ENCODE data around the gene SLC27A5. TPM values are rescaled to one million over a fixed set of nuclear protein-coding genes. Genes with fewer than 3 reads are reported as not detected.
A peak's percentile ranks its signal among the peaks of the same experiment; 100 is the strongest.

Gene SLC27A5
- polyA plus RNA-seq, 6 donors from 2014 or later = 12.0 to 17.8 (median 12.7) TPM

DNA sequence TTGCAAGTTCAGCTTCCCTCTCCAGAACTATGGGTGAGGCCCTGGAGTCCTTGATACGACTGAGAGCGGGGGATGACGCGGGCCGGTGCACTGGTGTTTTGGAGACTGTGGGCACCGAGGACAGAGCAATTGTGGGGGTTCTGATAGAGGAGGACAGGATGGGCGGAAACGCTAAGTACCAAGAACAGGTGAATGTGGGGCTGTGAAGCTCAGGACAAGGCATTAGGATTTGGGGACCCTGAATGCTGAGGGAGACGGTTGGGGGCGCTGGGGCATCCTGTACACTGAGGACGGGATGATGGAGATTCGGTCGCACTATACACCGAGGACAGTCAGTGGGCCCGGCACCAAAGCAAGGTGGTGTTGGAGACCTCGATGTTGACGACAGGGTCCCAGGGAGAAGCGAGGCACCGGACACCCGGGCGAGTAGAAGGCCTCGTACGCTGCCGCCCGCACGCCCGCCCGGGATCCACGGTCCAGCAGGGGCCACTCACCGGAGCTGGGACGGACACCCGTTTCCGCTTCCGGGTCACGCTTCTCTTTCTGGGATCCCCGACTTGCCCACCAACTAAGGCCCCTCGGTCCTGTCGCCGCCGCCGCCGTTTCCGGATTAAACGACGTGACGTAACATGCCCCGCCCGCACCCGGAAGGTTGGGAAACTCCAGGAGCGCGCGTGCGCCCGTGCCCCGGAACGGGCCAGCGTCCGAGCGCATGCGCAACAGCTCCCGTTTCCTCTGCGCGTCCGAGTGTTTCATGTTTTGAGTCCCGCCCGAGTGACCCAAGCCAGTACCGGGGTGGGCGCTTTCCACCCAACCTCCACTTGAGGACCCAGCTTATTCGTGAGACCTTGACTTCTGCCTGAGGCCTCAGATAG lies 42.9 kb upstream of the SLC27A5 start, which contains the start of gene CHMP2A:
Gene CHMP2A, minus strand, starts transcription at position 612 of the 875 bp plus-strand sequence. CDS start 893 bp downstream, outside the sequence.
- peaks cover 0 to 33% of the 10 kb centered on the region in 2 donors for H3K36me3 Mint-ChIP-seq
- H3K27me3 Mint-ChIP-seq = no peaks in the 10 kb centered on the region
- DNase-seq (peak; percentile 98), ATAC-seq (ENCODE audit: low read depth in 2 of 2) (peak; percentile 37 to 48)
- no peaks in the 10 kb centered on the region for H3K9me3 Mint-ChIP-seq
- peaks cover 57 to 67% (median 65%) of the 10 kb centered on the region in 3 donors for H3K4me1 Mint-ChIP-seq
- H3K4me3 Mint-ChIP-seq = peak within 1 kb of the TSS; percentile 91 to 99 (median 96)
- peak within 1 kb of the TSS; percentile 98 to 100 (median 100) for H3K27ac Mint-ChIP-seq

DNA sequence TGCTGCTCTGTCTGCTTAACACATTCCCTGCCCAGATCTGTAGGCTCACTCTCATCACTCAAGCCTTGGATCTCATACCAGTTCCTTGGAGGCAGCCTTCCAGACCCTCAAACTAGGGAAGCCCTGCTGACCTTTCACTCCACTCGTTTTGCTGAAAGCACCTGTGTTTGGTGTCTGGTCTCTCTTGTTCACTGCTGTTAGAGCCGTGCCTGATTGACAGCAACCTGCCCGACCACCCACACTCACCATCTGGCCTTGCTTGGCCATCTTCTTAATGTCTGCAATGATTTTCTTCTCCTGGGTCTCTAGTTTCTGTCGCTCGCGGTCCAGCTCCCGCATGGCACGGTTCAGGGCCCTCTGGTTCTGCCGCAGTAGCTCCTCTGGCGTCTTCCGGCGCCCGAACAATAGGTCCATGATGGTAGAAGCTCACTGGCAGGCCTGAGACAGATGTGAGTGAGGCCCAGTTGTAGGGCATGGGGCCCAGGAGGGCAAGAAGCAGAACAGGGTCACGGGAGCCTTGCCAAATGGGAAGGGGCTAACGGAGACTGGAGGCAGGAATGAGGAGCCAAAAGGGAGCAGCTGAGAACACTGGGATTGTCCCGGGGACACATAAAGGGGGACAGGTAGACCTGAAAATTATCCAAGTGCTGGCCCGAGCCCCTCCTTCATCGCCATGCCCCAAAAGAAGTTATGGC lies 42.2 kb upstream of the SLC27A5 start:
- DNase-seq (no peak), ATAC-seq (ENCODE audit: low read depth in 2 of 2) (no peak)
- Mint-ChIP-seq H3K27ac (peak overlapping the region; percentile 98 to 100 (median 100)), H3K4me3 (peak overlapping the region; percentile 91 to 99 (median 96)), H3K4me1 (peaks cover 57 to 59% (median 57%) of the 10 kb centered on the region in 3 donors), H3K27me3 (no peaks in the 10 kb centered on the region), H3K9me3 (no peaks in the 10 kb centered on the region), H3K36me3 (peaks cover 0 to 33% of the 10 kb centered on the region in 2 donors)

DNA sequence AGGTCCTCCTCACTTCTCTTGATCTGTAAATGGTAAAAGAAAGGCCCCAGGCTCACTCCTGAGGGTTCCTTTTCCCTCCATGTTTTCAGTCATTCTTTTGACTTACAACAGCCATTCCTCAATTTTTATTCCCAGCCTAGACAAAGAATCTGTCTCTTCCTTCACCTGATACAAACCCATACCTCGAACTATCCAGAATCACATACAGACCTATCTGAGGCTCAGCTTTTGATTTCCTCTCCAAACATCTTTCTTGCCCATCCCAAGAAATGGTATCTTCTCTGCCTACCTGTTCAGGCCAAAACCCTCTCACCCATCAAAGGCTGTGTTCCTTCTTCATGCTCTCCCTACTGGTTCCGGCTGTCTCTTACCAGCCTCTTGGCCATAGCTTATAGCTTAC lies 40.9 kb upstream of the SLC27A5 start:
- Mint-ChIP-seq H3K9me3 (no peaks in the 10 kb centered on the region), H3K4me3 (peak overlapping the region in 5 of 8 donors; percentile 31 to 93 (median 51)), H3K4me1 (peaks cover 47 to 60% (median 55%) of the 10 kb centered on the region in 3 donors)

DNA sequence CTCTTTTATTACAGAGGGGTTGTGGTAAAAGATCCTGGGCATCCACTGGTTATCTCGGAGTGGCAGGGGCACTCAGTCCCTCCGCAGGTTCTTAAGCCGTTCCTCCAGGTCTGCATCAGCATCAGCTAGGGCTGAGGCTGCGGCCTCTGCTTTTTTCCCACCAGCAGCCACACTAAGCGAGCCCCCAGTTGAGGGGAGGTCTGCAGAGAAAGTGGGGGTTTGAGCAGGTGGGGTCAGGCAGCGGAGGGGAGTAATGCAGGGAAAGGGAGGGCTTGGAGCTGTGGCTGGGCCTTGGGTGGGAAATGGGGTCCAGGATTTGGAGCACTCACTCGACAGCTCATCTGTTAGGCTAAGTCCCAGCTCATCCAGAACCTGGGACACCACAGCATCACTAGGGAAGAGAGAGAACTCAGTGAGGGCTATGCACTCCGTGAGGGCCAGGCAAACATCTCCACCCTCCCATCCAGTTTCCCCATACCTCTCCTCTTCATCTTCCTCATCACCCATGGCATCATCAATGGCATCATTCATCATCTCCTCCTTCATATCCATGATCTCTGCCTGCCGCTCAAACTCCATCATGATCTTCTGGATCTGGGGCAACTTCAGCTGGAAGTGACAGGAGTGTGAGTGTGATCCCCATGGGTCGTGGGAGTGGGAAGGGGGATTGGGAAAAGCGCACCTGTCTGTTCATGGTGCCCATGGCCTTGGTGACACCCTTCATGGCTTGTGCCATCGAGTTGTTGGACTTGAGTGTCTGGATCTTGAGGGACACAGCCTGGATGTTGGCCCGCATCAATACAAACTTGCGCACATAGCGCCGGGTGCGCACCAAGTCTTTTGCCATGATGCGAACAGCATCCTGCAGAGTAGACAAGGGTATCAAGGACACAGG lies 40.0 kb upstream of the SLC27A5 start:
- ATAC-seq (ENCODE audit: low read depth in 2 of 2) = no peak
- peaks cover 40 to 62% (median 49%) of the 10 kb centered on the region in 3 donors for H3K4me1 Mint-ChIP-seq
- H3K27me3 Mint-ChIP-seq = no peaks in the 10 kb centered on the region
- H3K4me3 Mint-ChIP-seq = peak overlapping the region in 2 of 8 donors; percentile 53 to 93
- no peak for DNase-seq
- peak overlapping the region in 4 of 6 donors; percentile 60 to 98 (median 79) for H3K27ac Mint-ChIP-seq
- H3K9me3 Mint-ChIP-seq = no peaks in the 10 kb centered on the region
- H3K36me3 Mint-ChIP-seq = peaks cover 0 to 40% of the 10 kb centered on the region in 2 donors

More for the DNA sequence above, 40.9 kb upstream of the SLC27A5 start:
- DNase-seq (no peak), ATAC-seq (ENCODE audit: low read depth in 2 of 2) (no peak)
- Mint-ChIP-seq H3K27me3 (no peaks in the 10 kb centered on the region), H3K36me3 (peaks cover 0 to 38% of the 10 kb centered on the region in 2 donors), H3K27ac (peak overlapping the region in 5 of 6 donors; percentile 5 to 98 (median 87))

DNA sequence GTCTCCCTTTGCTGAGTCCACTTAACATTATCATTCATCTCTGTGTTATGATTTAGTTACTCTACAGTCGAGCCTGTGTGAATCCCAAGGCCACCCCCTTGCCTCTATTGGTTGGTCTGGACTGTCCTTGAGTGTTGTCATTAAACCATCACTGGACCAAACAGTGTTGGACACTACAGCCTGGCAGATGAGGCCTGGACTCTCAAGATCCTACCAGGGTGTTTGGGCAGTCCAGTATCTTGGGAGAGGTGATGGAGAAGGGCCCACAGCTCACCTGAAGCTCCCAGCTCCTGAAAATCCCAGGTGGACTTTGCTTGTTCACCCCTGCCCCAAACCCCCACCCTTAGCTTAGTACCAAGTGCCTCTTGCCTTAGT lies 39.3 kb upstream of the SLC27A5 start:
- H3K4me1 Mint-ChIP-seq = peaks cover 40 to 62% (median 49%) of the 10 kb centered on the region in 3 donors
- H3K4me3 Mint-ChIP-seq = peak overlapping the region in 2 of 8 donors; percentile 32 to 93
- no peak for ATAC-seq (ENCODE audit: low read depth in 2 of 2)
- no peaks in the 10 kb centered on the region for H3K27me3 Mint-ChIP-seq
- H3K9me3 Mint-ChIP-seq = no peaks in the 10 kb centered on the region
- H3K27ac Mint-ChIP-seq = peak overlapping the region in 4 of 6 donors; percentile 26 to 98 (median 63)
- peaks cover 0 to 40% of the 10 kb centered on the region in 2 donors for H3K36me3 Mint-ChIP-seq
- DNase-seq = no peak

DNA sequence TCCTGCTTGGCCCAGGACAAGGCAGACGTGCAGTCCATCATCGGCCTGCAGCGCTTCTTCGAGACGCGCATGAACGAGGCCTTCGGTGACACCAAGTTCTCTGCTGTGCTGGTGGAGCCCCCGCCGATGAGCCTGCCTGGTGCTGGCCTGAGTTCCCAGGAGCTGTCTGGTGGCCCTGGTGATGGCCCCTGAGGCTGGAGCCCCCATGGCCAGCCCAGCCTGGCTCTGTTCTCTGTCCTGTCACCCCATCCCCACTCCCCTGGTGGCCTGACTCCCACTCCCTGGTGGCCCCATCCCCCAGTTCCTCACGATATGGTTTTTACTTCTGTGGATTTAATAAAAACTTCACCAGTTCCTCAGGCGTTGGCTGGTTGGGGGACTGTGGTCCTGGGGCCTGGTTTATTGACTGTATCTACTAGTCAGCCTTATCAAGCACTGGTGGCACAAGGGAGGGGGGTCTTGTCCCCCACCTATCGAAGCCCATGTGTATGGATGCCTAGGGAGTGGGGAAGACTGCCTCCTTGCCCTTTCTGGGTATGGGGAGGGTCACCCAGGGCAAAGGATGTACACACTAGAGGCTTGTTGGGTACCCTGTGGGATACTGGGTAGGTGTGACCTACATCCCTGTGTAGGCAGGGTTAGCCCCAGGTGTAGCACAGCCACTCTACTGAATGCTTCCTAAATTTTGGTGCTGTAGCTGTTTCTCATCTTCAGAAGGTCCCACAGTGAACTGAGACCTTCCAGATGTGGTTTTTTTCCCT lies 38.8 kb upstream of the SLC27A5 start:
- peaks cover 0 to 39% of the 10 kb centered on the region in 2 donors for H3K36me3 Mint-ChIP-seq
- H3K4me1 Mint-ChIP-seq = peaks cover 42 to 63% (median 54%) of the 10 kb centered on the region in 3 donors
- H3K27ac Mint-ChIP-seq = peak overlapping the region in 3 of 6 donors; percentile 26 to 98 (median 39)
- no peaks in the 10 kb centered on the region for H3K27me3 Mint-ChIP-seq
- no peaks in the 10 kb centered on the region for H3K9me3 Mint-ChIP-seq
- H3K4me3 Mint-ChIP-seq = peak overlapping the region in 3 of 8 donors; percentile 9 to 93 (median 32)
- DNase-seq (no peak), ATAC-seq (ENCODE audit: low read depth in 2 of 2) (no peak)

DNA sequence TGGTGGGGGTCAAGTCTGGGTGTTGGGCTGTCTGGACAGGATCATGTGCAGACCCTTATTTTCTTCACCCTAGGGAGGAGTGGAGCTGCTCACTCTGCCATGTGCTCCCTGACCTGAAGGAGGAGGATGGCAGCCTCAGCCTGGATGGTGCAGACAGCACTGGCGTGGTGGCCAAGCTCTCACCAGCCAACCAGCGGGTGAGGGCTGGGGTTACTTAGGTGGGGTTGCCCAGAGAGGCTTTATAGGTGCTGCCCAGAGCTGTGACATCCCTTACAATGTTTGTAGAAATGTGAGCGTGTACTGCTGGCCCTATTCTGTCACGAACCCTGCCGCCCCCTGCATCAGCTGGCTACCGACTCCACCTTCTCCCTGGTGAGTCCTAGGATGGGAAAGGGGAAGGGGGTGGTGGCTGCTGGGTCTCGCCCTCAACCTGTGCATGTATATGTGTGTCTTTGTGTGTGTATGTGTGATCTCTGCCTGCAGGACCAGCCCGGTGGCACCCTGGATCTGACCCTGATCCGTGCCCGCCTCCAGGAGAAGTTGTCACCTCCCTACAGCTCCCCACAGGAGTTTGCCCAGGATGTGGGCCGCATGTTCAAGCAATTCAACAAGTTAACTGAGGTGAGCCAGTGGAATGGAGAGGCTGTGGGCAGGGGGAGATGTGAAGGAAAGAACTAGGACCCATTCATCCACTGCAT lies 38.0 kb upstream of the SLC27A5 start:
- H3K4me1 Mint-ChIP-seq = peaks cover 42 to 62% (median 50%) of the 10 kb centered on the region in 3 donors
- peak overlapping the region in 4 of 6 donors; percentile 27 to 72 (median 48) for H3K27ac Mint-ChIP-seq
- H3K4me3 Mint-ChIP-seq = peak overlapping the region in 2 of 8 donors; percentile 9 to 49

DNA sequence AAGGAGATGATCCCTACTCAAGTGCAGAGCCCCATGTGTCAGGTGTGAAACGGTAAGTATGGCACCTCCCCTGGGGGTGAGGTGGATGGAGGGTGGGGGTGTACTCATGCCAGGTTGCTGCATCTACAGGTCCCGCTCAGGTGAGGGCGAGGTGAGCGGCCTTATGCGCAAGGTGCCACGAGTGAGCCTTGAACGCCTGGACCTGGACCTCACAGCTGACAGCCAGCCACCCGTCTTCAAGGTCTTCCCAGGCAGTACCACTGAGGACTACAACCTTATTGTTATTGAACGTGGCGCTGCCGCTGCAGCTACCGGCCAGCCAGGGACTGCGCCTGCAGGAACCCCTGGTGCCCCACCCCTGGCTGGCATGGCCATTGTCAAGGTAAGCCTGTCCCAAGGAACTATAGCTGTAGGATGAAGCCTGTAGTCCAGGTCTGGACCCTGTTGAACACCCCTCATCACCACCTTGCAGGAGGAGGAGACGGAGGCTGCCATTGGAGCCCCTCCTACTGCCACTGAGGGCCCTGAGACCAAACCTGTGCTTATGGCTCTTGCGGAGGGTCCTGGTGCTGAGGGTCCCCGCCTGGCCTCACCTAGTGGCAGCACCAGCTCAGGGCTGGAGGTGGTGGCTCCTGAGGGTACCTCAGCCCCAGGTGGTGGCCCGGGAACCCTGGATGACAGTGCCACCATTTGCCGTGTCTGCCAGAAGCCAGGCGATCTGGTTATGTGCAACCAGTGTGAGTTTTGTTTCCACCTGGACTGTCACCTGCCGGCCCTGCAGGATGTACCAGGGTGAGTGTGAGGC lies 37.3 kb upstream of the SLC27A5 start:
- Mint-ChIP-seq H3K27ac (peak overlapping the region in 5 of 6 donors; percentile 27 to 74 (median 54)), H3K9me3 (no peaks in the 10 kb centered on the region), H3K36me3 (peaks cover 0 to 37% of the 10 kb centered on the region in 2 donors), H3K4me3 (peak overlapping the region in 1 of 8 donors; percentile 49), H3K4me1 (peaks cover 41 to 54% (median 46%) of the 10 kb centered on the region in 3 donors), H3K27me3 (no peaks in the 10 kb centered on the region)
- DNase-seq (no peak), ATAC-seq (ENCODE audit: low read depth in 2 of 2) (no peak)

More for the DNA sequence above, 38.0 kb upstream of the SLC27A5 start:
- Mint-ChIP-seq H3K9me3 (no peaks in the 10 kb centered on the region), H3K27me3 (no peaks in the 10 kb centered on the region), H3K36me3 (peaks cover 0 to 39% of the 10 kb centered on the region in 2 donors)
- DNase-seq = no peak
- no peak for ATAC-seq (ENCODE audit: low read depth in 2 of 2)

DNA sequence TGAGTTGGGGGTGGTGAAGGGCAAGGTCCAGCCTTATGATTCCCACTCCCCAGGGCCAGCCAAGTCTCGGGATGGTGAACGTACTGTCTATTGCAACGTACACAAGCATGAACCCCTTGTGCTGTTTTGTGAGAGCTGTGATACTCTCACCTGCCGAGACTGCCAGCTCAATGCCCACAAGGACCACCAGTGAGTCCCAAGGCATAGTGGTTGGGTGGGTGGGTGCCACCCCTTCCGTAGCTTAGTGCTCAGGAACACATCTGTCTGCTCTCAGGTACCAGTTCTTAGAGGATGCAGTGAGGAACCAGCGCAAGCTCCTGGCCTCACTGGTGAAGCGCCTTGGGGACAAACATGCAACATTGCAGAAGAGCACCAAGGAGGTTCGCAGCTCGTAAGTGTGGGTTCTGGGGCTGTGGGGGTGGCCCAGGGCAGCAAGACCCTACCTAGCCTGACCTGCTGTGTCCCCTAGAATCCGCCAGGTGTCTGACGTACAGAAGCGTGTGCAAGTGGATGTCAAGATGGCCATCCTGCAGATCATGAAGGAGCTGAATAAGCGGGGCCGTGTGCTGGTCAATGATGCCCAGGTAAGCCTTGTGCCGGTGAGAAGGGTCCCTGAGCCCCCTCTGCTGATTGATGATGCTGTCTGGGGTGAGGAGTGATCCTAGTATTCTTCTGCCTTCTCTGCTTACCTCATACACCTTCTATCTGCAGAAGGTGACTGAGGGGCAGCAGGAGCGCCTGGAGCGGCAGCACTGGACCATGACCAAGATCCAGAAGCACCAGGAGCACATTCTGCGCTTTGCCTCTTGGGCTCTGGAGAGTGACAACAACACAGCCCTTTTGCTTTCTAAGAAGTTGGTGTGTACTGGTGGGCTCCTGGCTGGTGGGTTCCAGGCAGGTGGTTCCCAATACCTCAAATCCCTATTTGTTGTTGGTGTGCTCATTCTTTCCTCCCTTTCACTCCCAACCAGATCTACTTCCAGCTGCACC lies 35.8 kb upstream of the SLC27A5 start:
- H3K27me3 Mint-ChIP-seq = peaks cover 4 to 5% (median 4%) of the 10 kb centered on the region in 3 donors
- H3K36me3 Mint-ChIP-seq = peaks cover 0 to 24% of the 10 kb centered on the region in 2 donors
- DNase-seq (no peak), ATAC-seq (ENCODE audit: low read depth in 2 of 2) (no peak)
- peak overlapping the region in 5 of 8 donors; percentile 28 to 94 (median 69) for H3K4me3 Mint-ChIP-seq
- peak overlapping the region in 3 of 6 donors; percentile 53 to 86 (median 76) for H3K27ac Mint-ChIP-seq
- peaks cover 0 to 4% (median 0%) of the 10 kb centered on the region in 7 donors for H3K9me3 Mint-ChIP-seq
- peaks cover 35 to 49% (median 41%) of the 10 kb centered on the region in 3 donors for H3K4me1 Mint-ChIP-seq

DNA sequence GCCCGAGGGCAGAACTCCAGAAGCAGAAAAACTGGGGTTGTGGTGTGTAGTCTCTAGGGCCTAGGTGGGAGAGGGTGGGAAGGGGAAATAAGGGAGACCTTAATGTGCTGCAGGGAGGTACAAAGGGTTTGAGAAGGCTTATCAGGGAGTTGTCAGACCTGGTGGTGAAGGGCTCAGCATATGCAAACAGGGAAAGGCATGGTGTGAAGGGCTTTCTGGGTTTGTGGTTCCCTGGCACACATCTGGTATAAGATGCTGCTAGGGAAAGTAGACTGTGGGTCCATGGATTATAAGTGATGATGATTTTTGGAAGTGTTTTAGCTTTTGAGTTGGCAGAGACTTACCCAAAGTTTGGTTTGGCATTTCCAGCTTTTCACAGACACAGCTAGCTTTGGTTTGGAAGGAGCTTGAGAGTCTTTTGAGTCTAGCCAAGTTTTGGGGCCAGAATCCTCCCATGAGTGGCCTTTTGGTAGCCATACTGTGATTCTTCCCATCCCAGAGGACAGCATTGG lies 34.3 kb upstream of the SLC27A5 start:
- Mint-ChIP-seq H3K4me1 (peaks cover 34 to 43% (median 34%) of the 10 kb centered on the region in 3 donors), H3K4me3 (peak overlapping the region; percentile 86 to 96 (median 92)), H3K27me3 (peaks cover 5 to 8% (median 7%) of the 10 kb centered on the region in 3 donors), H3K36me3 (peaks cover 0 to 13% of the 10 kb centered on the region in 2 donors), H3K9me3 (peaks cover 0 to 4% (median 0%) of the 10 kb centered on the region in 7 donors), H3K27ac (peak overlapping the region; percentile 51 to 93 (median 74))
- ATAC-seq (ENCODE audit: low read depth in 2 of 2) (no peak), DNase-seq (no peak)
